ENCODE results near the gene MTHFSD. TPM values are rescaled to one million over a fixed set of nuclear protein-coding genes. Genes with fewer than 3 reads are reported as not detected.

Gene MTHFSD
- total and polyA plus RNA-seq, 11 donors: 3.9 to 17.0 (median 11.4) TPM

DNA sequence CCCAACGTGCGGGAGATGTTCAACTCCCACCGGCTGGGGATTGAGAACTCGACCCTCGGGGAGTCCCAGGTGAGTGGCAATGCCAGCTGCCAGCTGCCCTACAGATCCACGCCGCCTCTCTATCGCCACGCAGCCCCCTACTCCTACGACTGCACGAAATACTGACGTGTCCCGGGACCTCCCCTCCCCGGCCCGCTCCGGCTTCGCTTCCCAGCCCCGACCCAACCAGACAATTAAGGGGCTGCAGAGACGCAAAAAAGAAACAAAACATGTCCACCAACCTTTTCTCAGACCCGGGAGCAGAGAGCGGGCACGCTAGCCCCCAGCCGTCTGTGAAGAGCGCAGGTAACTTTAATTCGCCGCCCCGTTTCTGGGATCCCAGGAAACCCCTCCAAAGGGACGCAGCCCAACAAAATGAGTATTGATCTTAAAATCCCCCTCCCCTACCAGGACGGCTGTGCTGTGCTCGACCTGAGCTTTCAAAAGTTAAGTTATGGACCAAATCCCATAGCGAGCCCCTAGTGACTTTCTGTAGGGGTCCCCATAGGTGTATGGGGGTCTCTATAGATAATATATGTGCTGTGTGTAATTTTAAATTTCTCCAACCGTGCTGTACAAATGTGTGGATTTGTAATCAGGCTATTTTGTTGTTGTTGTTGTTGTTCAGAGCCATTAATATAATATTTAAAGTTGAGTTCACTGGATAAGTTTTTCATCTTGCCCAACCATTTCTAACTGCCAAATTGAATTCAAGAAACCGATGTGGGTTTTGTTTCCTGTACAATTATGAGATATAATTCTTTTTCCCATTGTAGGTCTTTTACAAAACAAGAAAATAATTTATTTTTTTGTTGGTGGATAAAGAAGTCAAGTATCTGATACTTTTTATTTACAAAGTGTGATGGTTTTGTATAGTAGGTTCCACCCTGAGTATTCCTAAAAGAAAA, 13.9 kb upstream of the MTHFSD start:
- 7 to 9% (median 8%) methylated on average over 20 to 33 of the region's 33 CpGs for WGBS, 4 donors
- Histone ChIP-seq H3K27me3 (peaks cover 24 to 100% (median 78%) of the 10 kb centered on the region in 9 donors), H3K4me3 (peak overlapping the region; percentile 36 to 83 (median 58)), H3K4me1 (peaks cover 0 to 32% (median 14%) of the 10 kb centered on the region in 12 donors), H3K27ac (peak overlapping the region; percentile 5 to 89 (median 76)), H3K36me3 (no peaks in the 10 kb centered on the region), H3K9me3 (no peaks in the 10 kb centered on the region)
- DNase-seq (no peak), ATAC-seq (no peak)
- intact Hi-C loops (cut with DNase I): loop anchor here in 5 of 10 donors (5.0 to 10.0 kb wide), 5 partner anchors 48 to 826 kb away; partner anchors contain the start of gene MAP1LC3B (in 1 of the 5)
- TF ChIP-seq, protein P1, sequence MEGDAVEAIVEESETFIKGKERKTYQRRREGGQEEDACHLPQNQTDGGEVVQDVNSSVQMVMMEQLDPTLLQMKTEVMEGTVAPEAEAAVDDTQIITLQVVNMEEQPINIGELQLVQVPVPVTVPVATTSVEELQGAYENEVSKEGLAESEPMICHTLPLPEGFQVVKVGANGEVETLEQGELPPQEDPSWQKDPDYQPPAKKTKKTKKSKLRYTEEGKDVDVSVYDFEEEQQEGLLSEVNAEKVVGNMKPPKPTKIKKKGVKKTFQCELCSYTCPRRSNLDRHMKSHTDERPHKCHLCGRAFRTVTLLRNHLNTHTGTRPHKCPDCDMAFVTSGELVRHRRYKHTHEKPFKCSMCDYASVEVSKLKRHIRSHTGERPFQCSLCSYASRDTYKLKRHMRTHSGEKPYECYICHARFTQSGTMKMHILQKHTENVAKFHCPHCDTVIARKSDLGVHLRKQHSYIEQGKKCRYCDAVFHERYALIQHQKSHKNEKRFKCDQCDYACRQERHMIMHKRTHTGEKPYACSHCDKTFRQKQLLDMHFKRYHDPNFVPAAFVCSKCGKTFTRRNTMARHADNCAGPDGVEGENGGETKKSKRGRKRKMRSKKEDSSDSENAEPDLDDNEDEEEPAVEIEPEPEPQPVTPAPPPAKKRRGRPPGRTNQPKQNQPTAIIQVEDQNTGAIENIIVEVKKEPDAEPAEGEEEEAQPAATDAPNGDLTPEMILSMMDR (IDR thresholded peaks at IDR 0.05): no peak

DNA sequence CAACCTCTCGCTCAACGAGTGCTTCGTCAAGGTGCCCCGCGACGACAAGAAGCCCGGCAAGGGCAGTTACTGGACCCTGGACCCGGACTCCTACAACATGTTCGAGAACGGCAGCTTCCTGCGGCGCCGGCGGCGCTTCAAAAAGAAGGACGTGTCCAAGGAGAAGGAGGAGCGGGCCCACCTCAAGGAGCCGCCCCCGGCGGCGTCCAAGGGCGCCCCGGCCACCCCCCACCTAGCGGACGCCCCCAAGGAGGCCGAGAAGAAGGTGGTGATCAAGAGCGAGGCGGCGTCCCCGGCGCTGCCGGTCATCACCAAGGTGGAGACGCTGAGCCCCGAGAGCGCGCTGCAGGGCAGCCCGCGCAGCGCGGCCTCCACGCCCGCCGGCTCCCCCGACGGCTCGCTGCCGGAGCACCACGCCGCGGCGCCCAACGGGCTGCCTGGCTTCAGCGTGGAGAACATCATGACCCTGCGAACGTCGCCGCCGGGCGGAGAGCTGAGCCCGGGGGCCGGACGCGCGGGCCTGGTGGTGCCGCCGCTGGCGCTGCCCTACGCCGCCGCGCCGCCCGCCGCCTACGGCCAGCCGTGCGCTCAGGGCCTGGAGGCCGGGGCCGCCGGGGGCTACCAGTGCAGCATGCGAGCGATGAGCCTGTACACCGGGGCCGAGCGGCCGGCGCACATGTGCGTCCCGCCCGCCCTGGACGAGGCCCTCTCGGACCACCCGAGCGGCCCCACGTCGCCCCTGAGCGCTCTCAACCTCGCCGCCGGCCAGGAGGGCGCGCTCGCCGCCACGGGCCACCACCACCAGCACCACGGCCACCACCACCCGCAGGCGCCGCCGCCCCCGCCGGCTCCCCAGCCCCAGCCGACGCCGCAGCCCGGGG, 12.9 kb upstream of the MTHFSD start:
- intact Hi-C loops (cut with DNase I): loop anchor here in 5 of 10 donors (5.0 to 10.0 kb wide), 5 partner anchors 49 to 827 kb away; partner anchors contain the start of gene MAP1LC3B (in 1 of the 5)
- Histone ChIP-seq H3K4me1 (peaks cover 0 to 33% (median 19%) of the 10 kb centered on the region in 12 donors), H3K36me3 (no peaks in the 10 kb centered on the region), H3K27me3 (peaks cover 24 to 96% (median 76%) of the 10 kb centered on the region in 9 donors), H3K9me3 (no peaks in the 10 kb centered on the region), H3K27ac (peak overlapping the region; percentile 64 to 89 (median 76)), H3K4me3 (peak overlapping the region; percentile 38 to 83 (median 58))
- TF ChIP-seq, protein P1 (IDR thresholded peaks at IDR 0.05): peak in 3 of 12 donors; percentile 8 to 20 (median 13)
- no peak for TF ChIP-seq POLR2A (IDR thresholded peaks at IDR 0.05)
- peak in 2 of 4 donors; percentile 13 to 33 for ATAC-seq
- 1 to 2% (median 1%) methylated on average over 62 to 116 of the region's 116 CpGs for WGBS, 4 donors
- DNase-seq: peak in 1 of 5 donors; percentile 67

DNA sequence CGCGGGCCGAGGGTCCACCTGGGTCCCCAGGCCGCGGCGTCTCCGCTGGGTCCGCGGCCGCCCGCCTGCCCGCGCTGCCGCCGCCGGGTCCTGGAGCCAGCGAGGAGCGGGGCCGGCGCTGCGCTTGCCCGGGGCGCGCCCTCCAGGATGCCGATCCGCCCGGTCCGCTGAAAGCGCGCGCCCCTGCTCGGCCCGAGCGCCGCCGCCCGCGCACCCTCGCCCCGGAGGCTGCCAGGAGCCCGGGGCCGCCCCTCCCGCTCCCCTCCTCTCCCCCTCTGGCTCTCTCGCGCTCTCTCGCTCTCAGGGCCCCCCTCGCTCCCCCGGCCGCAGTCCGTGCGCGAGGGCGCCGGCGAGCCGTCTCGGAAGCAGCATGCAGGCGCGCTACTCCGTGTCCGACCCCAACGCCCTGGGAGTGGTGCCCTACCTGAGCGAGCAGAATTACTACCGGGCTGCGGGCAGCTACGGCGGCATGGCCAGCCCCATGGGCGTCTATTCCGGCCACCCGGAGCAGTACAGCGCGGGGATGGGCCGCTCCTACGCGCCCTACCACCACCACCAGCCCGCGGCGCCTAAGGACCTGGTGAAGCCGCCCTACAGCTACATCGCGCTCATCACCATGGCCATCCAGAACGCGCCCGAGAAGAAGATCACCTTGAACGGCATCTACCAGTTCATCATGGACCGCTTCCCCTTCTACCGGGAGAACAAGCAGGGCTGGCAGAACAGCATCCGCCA, 12.1 kb upstream of the MTHFSD start:
- H3K4me1 ChIP-seq: peaks cover 0 to 32% (median 17%) of the 10 kb centered on the region in 12 donors
- peak overlapping the region; percentile 30 to 83 (median 58) for H3K4me3 ChIP-seq
- H3K27me3 ChIP-seq: peaks cover 22 to 90% (median 68%) of the 10 kb centered on the region in 9 donors
- H3K9me3 ChIP-seq: no peaks in the 10 kb centered on the region
- intact Hi-C loops (cut with DNase I): loop anchor here in 5 of 10 donors (5.0 to 10.0 kb wide), 5 partner anchors 50 to 828 kb away; partner anchors contain the start of gene MAP1LC3B (in 1 of the 5)
- no peak for TF ChIP-seq POLR2A (IDR thresholded peaks at IDR 0.05)
- TF ChIP-seq, protein P1 (IDR thresholded peaks at IDR 0.05): no peak
- DNase-seq (peak in 2 of 5 donors; percentile 53 to 73), ATAC-seq (peak in 3 of 4 donors; percentile 49 to 55 (median 54))
- H3K27ac ChIP-seq: peak overlapping the region; percentile 63 to 89 (median 74)
- WGBS, 4 donors: 1 to 7% (median 1%) methylated on average over 3 to 88 of the region's 88 CpGs
- H3K36me3 ChIP-seq: no peaks in the 10 kb centered on the region
